Activated CD8-positive, alpha-beta memory T cell treated with anti-CD3 and anti-CD28 coated beads for 48 hours (primary cell): ENCODE results near the gene NEK10.

Source experiments
- DNase-seq, 3 experiments: peaks; one replicate each; pipeline ENCODE4 v3.0.0-alpha.2; 2020; ENCODE audit warnings: low read depth in 2 of 3, low spot score in 2 of 3

The NEK10 gene

GRCh38 chr3:27076815-27077630 is 292.2 kb downstream of the NEK10 start:
- no peak for DNase-seq

- DNase-seq = no peak
Measured at GRCh38 chr3:27074914-27075313, 294.3 kb downstream of the NEK10 start.

- DNase-seq = no peak
Measured at GRCh38 chr3:27073912-27074311, 295.3 kb downstream of the NEK10 start.

- DNase-seq = no peak
Measured at GRCh38 chr3:27072810-27073651, 296.2 kb downstream of the NEK10 start.

- no peak for DNase-seq
Measured at GRCh38 chr3:27060336-27060735, 308.8 kb downstream of the NEK10 start.
